ENCODE data around the gene SLC7A11. TPM values are rescaled to one million over a fixed set of nuclear protein-coding genes. Genes with fewer than 3 reads are reported as not detected.

Gene SLC7A11
- total and polyA plus RNA-seq, 2 of the 4 experiments (the other 2 are of a cell fraction), result 8.3 to 24.7 TPM

- TF ChIP-seq RAD21 (IDR thresholded peaks at IDR 0.05; ENCODE audit: low read length), result peak; percentile 28; the same call in 1 of the 2 replicates
These were observed 20.1 kb downstream of the SLC7A11 start (continued) for GRCh38 chr4:138222046-138222445.

DNA sequence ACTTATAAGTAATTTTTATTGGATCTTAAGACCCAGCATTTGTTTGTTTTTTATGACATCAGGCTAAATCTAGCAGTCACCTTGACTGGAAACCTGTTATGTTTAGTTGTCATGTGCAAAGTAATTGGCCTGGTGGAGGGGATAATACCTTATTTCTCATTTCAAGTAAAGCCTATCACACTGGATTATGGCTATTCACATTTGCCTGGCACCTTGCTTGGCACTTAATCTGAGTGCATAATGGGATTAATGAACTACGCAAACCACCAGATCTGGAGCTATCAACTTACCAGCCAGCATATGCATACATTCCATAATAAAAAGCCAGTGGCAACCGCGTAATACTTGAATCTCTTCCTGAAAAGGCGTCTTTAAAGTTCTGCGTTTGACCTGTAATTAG, 23.2 kb downstream of the SLC7A11 start:
- Histone ChIP-seq H2BK5ac (ENCODE audit: low read depth, low read length, poor library complexity, severe bottlenecking) (peak overlapping the region; percentile 24), H3K9ac (ENCODE audit: low read depth, low read length) (no peak overlapping the region), H3K27ac (ENCODE audit: insufficient read depth, low read length) (no peak overlapping the region), H4K91ac (ENCODE audit: insufficient read depth, low read depth, low read length) (no peak overlapping the region), H3K4me1 (ENCODE audit: control insufficient read depth, insufficient read depth, low read length) (peaks cover 13% of the 10 kb centered on the region), H2AK9ac (replicated peaks; ENCODE audit: low read depth, low read length, poor library complexity) (no peak overlapping the region), H3K9me1 (ENCODE audit: insufficient read depth, low read length) (peaks cover 7% of the 10 kb centered on the region; the same call in 1 of the 2 replicates), H3K9me3 (ENCODE audit: control insufficient read depth, insufficient read depth, low read length) (no peaks in the 10 kb centered on the region), H3K23ac (ENCODE audit: low read depth, low read length) (no peak overlapping the region), H3K27me3 (ENCODE audit: control insufficient read depth, insufficient read depth, low read length) (no peaks in the 10 kb centered on the region), H3K79me1 (ENCODE audit: low read depth in 1 of 2, low read length in 2 of 2) (peaks cover 22 to 35% of the 10 kb centered on the region in 2 experiments), H2AFZ (replicated peaks; ENCODE audit: low read length, poor library complexity) (no peak overlapping the region), H3K4ac (ENCODE audit: low read depth, low read length) (no peak overlapping the region), H3K14ac (replicated peaks; ENCODE audit: low read depth, low read length) (no peak overlapping the region), H4K8ac (ENCODE audit: low read depth in 2 of 2, low read length in 2 of 2) (no peak overlapping the region), H4K5ac (ENCODE audit: low read depth, low read length) (no peak overlapping the region), H3K18ac (ENCODE audit: low read depth, low read length) (no peak overlapping the region), H2AK5ac (ENCODE audit: low read depth, low read length) (no peak overlapping the region), H3K4me3 (ENCODE audit: insufficient read depth, low read depth, low read length) (no peak overlapping the region), H4K20me1 (ENCODE audit: insufficient read depth, low read length) (no peaks in the 10 kb centered on the region), H3K36me3 (ENCODE audit: control insufficient read depth, insufficient read depth, low read length) (peaks cover 28% of the 10 kb centered on the region), H2BK20ac (ENCODE audit: low read depth, low read length) (0 out of 2 replicates have a peak overlapping the region, but pooled peaks have one; percentile 9), H2BK120ac (ENCODE audit: low read depth, low read length) (no peak overlapping the region), H3K56ac (ENCODE audit: extremely low read depth, insufficient read depth, low read length) (no peak overlapping the region), H2BK15ac (ENCODE audit: low read depth, low read length) (peak overlapping the region; percentile 74), H3K4me2 (ENCODE audit: low read depth, low read length) (no peak overlapping the region)
- TF ChIP-seq CEBPB (IDR thresholded peaks at IDR 0.05; ENCODE audit: low read depth, low read length), result no peak
- no peak for TF ChIP-seq FOS (IDR thresholded peaks at IDR 0.05; ENCODE audit: low read depth, low read length)
- no peak for TF ChIP-seq CTCF (conservative IDR thresholded peaks at IDR 0.05; ENCODE audit: low read depth, low read length)
- no peak for TF ChIP-seq USF2 (IDR thresholded peaks at IDR 0.05; ENCODE audit: low read depth, low read length)
- ChIA-PET CTCF (no interaction called here), POLR2A (ENCODE audit: unreplicated experiment) (no interaction called here)
- dilution Hi-C loops (cut with HindIII; ENCODE audit: low sequenced_read_pairs, unreplicated experiment) (no loop called here), in situ Hi-C loops (cut with MboI; ENCODE audit: low sequenced_read_pairs) (loop anchor here (25.0 kb wide), 1 partner anchor 643 kb away; no protein-coding TSS in a partner anchor), intact Hi-C loops (cut with micrococcal nuclease) (no loop called here)
- no peak for DNase-seq
- BruUV-seq (replicated peaks), result no TSS peak
- no peak for ATAC-seq (ENCODE audit: low read depth)
- no CpG with 5 or more reads among the region's 5 CpGs for WGBS, 2 experiments (ENCODE audit: extremely low coverage in 2 of 2, insufficient read length in 1 of 2)

Data from IMR-90 (cell line).